ENCODE results near the gene MVB12B.

DNA sequence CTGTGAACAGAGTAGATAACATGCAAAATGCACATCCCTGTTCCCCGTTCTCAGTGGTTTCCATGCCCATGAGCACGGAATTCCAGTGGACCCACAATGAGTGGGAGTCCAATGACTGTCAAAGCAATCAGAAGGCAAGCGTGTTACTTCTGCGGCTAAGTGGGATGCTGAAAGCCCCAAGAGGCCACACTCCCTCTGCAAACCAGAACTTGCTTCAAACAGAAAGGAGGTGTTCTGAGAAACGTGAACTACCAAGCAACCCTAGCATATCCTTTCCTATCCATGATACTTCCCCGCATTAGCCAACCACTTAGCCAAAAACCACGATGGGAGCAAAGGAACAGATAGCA, 21.7 kb upstream of the MVB12B start:
- TF ChIP-seq, protein P1, sequence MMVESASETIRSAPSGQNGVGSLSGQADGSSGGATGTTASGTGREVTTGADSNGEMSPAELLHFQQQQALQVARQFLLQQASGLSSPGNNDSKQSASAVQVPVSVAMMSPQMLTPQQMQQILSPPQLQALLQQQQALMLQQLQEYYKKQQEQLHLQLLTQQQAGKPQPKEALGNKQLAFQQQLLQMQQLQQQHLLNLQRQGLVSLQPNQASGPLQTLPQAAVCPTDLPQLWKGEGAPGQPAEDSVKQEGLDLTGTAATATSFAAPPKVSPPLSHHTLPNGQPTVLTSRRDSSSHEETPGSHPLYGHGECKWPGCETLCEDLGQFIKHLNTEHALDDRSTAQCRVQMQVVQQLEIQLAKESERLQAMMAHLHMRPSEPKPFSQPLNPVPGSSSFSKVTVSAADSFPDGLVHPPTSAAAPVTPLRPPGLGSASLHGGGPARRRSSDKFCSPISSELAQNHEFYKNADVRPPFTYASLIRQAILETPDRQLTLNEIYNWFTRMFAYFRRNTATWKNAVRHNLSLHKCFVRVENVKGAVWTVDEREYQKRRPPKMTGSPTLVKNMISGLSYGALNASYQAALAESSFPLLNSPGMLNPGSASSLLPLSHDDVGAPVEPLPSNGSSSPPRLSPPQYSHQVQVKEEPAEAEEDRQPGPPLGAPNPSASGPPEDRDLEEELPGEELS (CRISPR knock-in tag; IDR thresholded peaks at IDR 0.05): no peak
- no peak for TF ChIP-seq TAF1 (CRISPR knock-in tag; IDR thresholded peaks at IDR 0.05)
- no peak for TF ChIP-seq E2F1 (CRISPR knock-in tag; IDR thresholded peaks at IDR 0.05)
- TF ChIP-seq TCF7L2 (IDR thresholded peaks at IDR 0.05; ENCODE audit: low read depth, low read length): no peak
- no peak for TF ChIP-seq NFE2L1 (CRISPR knock-in tag; IDR thresholded peaks at IDR 0.05; ENCODE audit: borderline replicate concordance)
- no peak for TF ChIP-seq SMAD3 (CRISPR knock-in tag; IDR thresholded peaks at IDR 0.05)
- TF ChIP-seq ZNF292 (CRISPR knock-in tag; IDR thresholded peaks at IDR 0.05; ENCODE audit: borderline replicate concordance, low read depth): no peak
- TF ChIP-seq HDAC1 (CRISPR knock-in tag; IDR thresholded peaks at IDR 0.05): no peak
- no peak for TF ChIP-seq BRCA1 (CRISPR knock-in tag; IDR thresholded peaks at IDR 0.05)
- TF ChIP-seq ZFP90 (CRISPR knock-in tag; IDR thresholded peaks at IDR 0.05; ENCODE audit: borderline replicate concordance): no peak
